Heart left ventricle (tissue), 16 donors: Measurements from ENCODE around the gene C1QTNF12. TPM values are rescaled to one million over a fixed set of nuclear protein-coding genes. Genes with fewer than 3 reads are reported as not detected.
A peak's percentile ranks its signal among the peaks of the same experiment; 100 is the strongest.

Source experiments
- ATAC-seq, 4 donors: fragments of 200-7000 bp; cut with Tn5 transposase; one replicate each; pipeline ENCODE4 v1.9.1; 2020 to 2022; ENCODE audit warnings: moderate library complexity in 4 of 4, mild to moderate bottlenecking in 3 of 4, moderate number of reproducible peaks in 1 of 4
- DNase-seq, 5 donors: peaks; one replicate each; pipeline ENCODE4 v3.0.0-alpha.2; 2020
- H3K27ac ChIP-seq, 12 donors: fragments of 200-600 bp; sonication (generic) in 4 of 12; one replicate each; pipeline versions ENCODE4 v1.5.0 to v1.8.0; 2016 to 2022; ENCODE audit warnings: mild to moderate bottlenecking in 2 of 12
- H3K27me3 ChIP-seq, 9 donors: fragments of 200-600 bp; sonication (generic) in 2 of 9; one replicate each; pipeline versions ENCODE4 v1.5.1 to v1.8.0; 2016 to 2022; ENCODE audit warnings: mild to moderate bottlenecking in 3 of 9
- H3K36me3 ChIP-seq, 9 donors: fragments of 200-600 bp; sonication (generic) in 2 of 9; one replicate each; pipeline versions ENCODE4 v1.5.0 to v1.8.0; 2018 to 2022; ENCODE audit warnings: mild to moderate bottlenecking in 2 of 9
- H3K4me1 ChIP-seq, 12 donors: fragments of 200-600 bp; sonication (generic) in 4 of 12; one replicate each; pipeline versions ENCODE4 v1.5.0 to v1.8.0; 2016 to 2022; ENCODE audit warnings: mild to moderate bottlenecking in 3 of 12
- H3K4me3 ChIP-seq, 12 donors: fragments of 200-600 bp; sonication (generic) in 4 of 12; one replicate each; pipeline versions ENCODE4 v1.5.0 to v1.8.0; 2017 to 2022; ENCODE audit warnings: mild to moderate bottlenecking in 9 of 12, moderate library complexity in 4 of 12
- H3K9me3 ChIP-seq, 12 donors: fragments of 200-600 bp; sonication (generic) in 4 of 12; one replicate each; pipeline versions ENCODE4 v1.5.0 to v1.8.0; 2016 to 2022; ENCODE audit warnings: mild to moderate bottlenecking in 1 of 12
- CTCF ChIP-seq, 12 donors: fragments of 200-600 bp; sonication (generic) in 4 of 12; IDR thresholded peaks; one replicate each; pipeline versions ENCODE4 v1.5.0 to v1.8.0; 2018 to 2022; ENCODE audit warnings: antibody characterized with exemption in 12 of 12, mild to moderate bottlenecking in 5 of 12
- POLR2A ChIP-seq, 2 donors: fragments of 450-650 bp; IDR thresholded peaks; one replicate each; pipeline ENCODE4 v1.6.1; 2017; ENCODE audit warnings: antibody characterized with exemption in 2 of 2, mild to moderate bottlenecking in 2 of 2, moderate library complexity in 2 of 2
- WGBS, 4 donors: extraction: QIAGEN DNeasy Blood & Tissue Kit in 2 of 4; methylation state at CpG; one replicate each; pipeline versions ENCODE4 v1.1.5 to v1.1.7; 2013 to 2018; 5-methylcytosine and 5-hydroxymethylcytosine counted together
- intact Hi-C, 10 donors: fragments of 100-400 bp; cut with DNase I; formaldehyde crosslinking; loops; one replicate each; pipeline versions ENCODE4 v1.11.1 to v1.14.2; 2022
- polyA plus RNA-seq, 2 donors: library from polyadenylated mRNA; stranded (reverse); fragments of 200-250 nt; gene quantifications; one replicate each; pipeline ENCODE4 v1.2.3, GENCODE V29; 2013
- total RNA-seq, 9 donors: library from RNA; depleted of rRNA in 2 of 9; stranded (reverse); fragments of >200 nt in 2 of 9; fragmentation: NEBNext Ultra II Directional in 3 of 9; extraction: Animal tissue kit (Norgen Biotek cat#: 25700) in 3 of 9; gene quantifications; one replicate each; pipeline versions ENCODE4 v1.1.0 to v1.2.4, GENCODE V29; 2016 to 2023
- donor health status: ischemic (EF 13 %, LVEDD 7.1; RV severe dilation, severe dysfunction).
- donor health status: healthy with polysubstance abuse.
- donor health status: DM: no; HTN: yes; CAD: no.
- donor health status: DM: no; HTN: no; CAD: no.
- donor health status: ischemic (EF 25% LVEDD 6.9; RV normal size, moderate dysfunction).
- donor health status: ischemic (EF 25% LVEDD 5.7; RV mildly dilated, moderate dysfunction).
- donor health status: healthy.
- donor health status: DM: yes; HTN: yes; CAD: no.
- donor health status: ischemic (EF 35%, LVEDD 5.7; RV mildly dilated, moderate dysfunction).
- donor health status: nonischemic (EF 11% LVEDD 7.7; RV severe dilation, severe dysfunction).
- donor health status: DM: yes; HTN: yes; CAD: no.
- donor health status: PGD.
- donor health status: ischemic (EF 29% LVEDD 5.4; RV normal size, mild dysfunction).
- donor health status: nonischemic (EF 23%, LVEDD 6.1; RV moderate dilation, normal function).

Gene C1QTNF12
- total and polyA plus RNA-seq, 11 donors = 0.72 to 3.5 (median 0.85) TPM; not detected in 2

- no peaks in the 10 kb centered on the region for H3K36me3 ChIP-seq
- peaks cover 0 to 18% (median 11%) of the 10 kb centered on the region in 12 donors for H3K4me1 ChIP-seq
- 1 to 5% (median 2%) methylated on average over 12 to 109 of the region's 109 CpGs for WGBS, 4 donors
- ATAC-seq (peak in 3 of 4 donors; percentile 35 to 76 (median 67)), DNase-seq (peak; percentile 59 to 85 (median 75))
- peak overlapping the region; percentile 26 to 62 (median 52) for H3K4me3 ChIP-seq
- TF ChIP-seq CTCF (IDR thresholded peaks at IDR 0.05) (no peak), POLR2A (IDR thresholded peaks at IDR 0.05) (no peak)
- no peaks in the 10 kb centered on the region for H3K9me3 ChIP-seq
- H3K27me3 ChIP-seq = peaks cover 0 to 44% (median 11%) of the 10 kb centered on the region in 9 donors
- H3K27ac ChIP-seq = peak overlapping the region in 5 of 12 donors; percentile 51 to 71 (median 64)
- intact Hi-C loops = loop anchor here in 1 of 10 donors (5.0 kb wide), 1 partner anchor 39 kb away; no protein-coding TSS in a partner anchor
Measured at GRCh38 chr1:1200876-1201810, 45.4 kb downstream of the C1QTNF12 start.

- 71 to 80% (median 73%) methylated on average over 8 to 31 of the region's 31 CpGs for WGBS, 4 donors
- H3K27ac ChIP-seq = peak overlapping the region in 1 of 12 donors; percentile 64
- H3K4me3 ChIP-seq = peak overlapping the region in 9 of 12 donors; percentile 46 to 62 (median 56)
- no peak for TF ChIP-seq POLR2A (IDR thresholded peaks at IDR 0.05)
- TF ChIP-seq CTCF (IDR thresholded peaks at IDR 0.05) = no peak
- peaks cover 0 to 13% (median 8%) of the 10 kb centered on the region in 12 donors for H3K4me1 ChIP-seq
- DNase-seq (peak in 4 of 5 donors; percentile 19 to 43 (median 26)), ATAC-seq (peak in 2 of 4 donors; percentile 3 to 34)
- H3K9me3 ChIP-seq = peaks cover 0 to 7% (median 0%) of the 10 kb centered on the region in 12 donors
- intact Hi-C loops = loop anchor here in 2 of 10 donors (5.0 kb wide), 2 partner anchors 38 to 43 kb away; no protein-coding TSS in a partner anchor
- H3K36me3 ChIP-seq = no peaks in the 10 kb centered on the region
- H3K27me3 ChIP-seq = peaks cover 0 to 34% (median 5%) of the 10 kb centered on the region in 9 donors
Measured at GRCh38 chr1:1199961-1200875, 46.3 kb downstream of the C1QTNF12 start.

- no peak overlapping the region for H3K27ac ChIP-seq
- intact Hi-C loops = loop anchor here in 1 of 10 donors (5.0 kb wide), 1 partner anchor 42 kb away; no protein-coding TSS in a partner anchor
- peaks cover 0 to 28% (median 5%) of the 10 kb centered on the region in 9 donors for H3K27me3 ChIP-seq
- H3K36me3 ChIP-seq = no peaks in the 10 kb centered on the region
- no peak for TF ChIP-seq POLR2A (IDR thresholded peaks at IDR 0.05)
- TF ChIP-seq CTCF (IDR thresholded peaks at IDR 0.05) = no peak
- H3K4me3 ChIP-seq = no peak overlapping the region
- peaks cover 0 to 13% (median 8%) of the 10 kb centered on the region in 12 donors for H3K4me1 ChIP-seq
- H3K9me3 ChIP-seq = peaks cover 0 to 16% (median 0%) of the 10 kb centered on the region in 12 donors
- WGBS, 4 donors = 85 to 90% (median 87%) methylated on average over 11 to 22 of the region's 22 CpGs
- DNase-seq (peak in 4 of 5 donors; percentile 5 to 52 (median 18)), ATAC-seq (no peak)
Measured at GRCh38 chr1:1199141-1199960, 47.2 kb downstream of the C1QTNF12 start.
